Cerebellar nuclear complex (tissue), 1 donor: ENCODE data around the gene WDR1.

Source experiments
- DNase-seq, 2 experiments: peaks; one replicate each; lab custom pipeline; 2025; lab: John Stamatoyannopoulos, UW

Gene WDR1

GRCh38 chr4:10069075-10069642 is 47.4 kb downstream of the WDR1 start:
- DNase-seq: no peak

- DNase-seq: no peak
Observed at GRCh38 chr4:10066670-10067651, 49.6 kb downstream of the WDR1 start.

DNA sequence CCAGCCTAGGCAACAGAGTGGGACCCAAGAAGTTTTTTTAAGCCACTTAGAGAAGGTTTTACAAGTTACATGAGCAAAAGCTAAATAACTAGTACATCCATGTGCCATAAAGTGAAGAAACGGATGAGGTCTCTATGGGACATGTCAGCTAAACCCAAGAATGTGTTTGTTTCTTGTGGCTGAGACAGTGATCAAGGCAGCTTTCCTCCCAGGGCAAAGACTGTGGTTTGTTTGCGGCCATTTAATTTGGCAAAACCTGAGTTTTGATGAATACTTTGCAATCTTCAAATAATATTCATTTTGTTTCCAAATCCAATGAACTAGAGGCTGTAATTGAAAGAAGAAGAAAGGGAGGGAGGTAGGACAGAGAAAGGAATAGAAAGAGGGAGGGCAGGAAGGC is 50.4 kb downstream of the WDR1 start:
- no peak for DNase-seq

DNA sequence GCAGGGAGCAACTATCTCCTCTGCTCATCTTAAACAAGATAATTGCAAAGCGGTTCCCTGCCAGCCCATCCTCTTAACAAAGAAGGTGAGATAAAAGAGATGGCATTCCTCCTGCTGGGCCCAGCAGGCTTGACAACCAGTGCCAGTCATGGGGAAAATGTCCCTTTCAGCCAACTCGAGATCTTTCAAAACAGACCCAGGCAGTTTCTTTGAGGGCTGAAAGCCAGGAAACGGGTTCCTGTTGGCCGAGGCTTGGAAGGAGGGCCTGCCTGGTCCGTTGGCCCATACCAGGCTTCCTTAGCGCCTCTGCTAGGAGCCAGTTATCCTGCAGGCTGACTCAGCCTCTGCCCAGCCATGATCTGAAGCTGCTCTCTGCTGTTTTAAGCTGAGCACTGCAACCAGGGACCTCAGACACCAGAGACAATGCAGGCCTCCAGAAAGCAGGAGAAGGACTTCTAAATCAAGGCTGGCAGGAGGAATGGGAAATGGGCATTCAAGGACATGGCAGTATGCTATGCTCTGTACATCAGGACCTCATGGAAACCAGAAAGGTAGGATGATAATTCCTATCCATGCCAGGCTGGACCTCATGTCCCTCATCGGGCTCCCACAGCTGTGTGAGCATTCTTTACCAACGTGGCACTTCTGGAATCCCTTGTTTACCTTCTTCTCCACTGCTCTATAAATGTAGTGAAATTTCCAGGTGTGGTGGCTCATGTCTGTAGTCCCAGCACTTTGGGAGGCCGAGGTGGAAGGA is 52.9 kb downstream of the WDR1 start:
- DNase-seq: peak in 1 of 2 experiments; percentile 9

DNA sequence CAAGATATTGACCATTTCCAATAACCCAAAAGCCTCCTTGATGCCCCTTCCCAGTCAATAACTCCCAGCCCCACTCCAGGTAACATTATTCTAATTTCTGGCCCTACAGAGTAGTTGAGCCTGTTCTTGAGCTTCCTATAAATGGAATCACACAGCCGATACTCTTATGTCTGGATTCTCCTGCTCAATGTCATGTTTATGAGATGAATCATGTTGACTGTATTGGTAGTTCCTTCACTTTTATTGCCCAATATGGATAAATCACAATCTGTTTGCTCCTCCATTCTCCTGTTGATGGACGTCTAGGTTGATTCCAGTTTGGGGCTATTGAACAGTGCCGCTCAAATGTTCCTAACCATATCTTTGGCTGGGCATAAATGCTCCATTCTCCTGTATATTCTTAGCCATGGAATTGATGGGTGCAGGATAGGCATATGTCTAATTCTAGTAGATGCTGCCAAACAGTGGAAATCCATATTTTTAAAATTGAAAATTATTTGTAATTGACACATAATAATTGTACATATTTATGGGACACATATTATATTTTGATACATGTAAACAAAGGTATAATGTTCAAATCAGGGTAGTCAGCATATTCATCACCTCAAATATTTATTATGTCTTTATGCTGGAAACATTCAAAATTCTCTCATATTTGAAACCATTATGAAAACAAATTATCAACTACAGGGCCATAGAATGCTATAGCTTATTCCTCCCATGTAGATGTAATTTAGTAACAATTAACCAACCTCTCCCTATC is 54.8 kb downstream of the WDR1 start:
- DNase-seq: no peak

- DNase-seq: no peak
Observed at GRCh38 chr4:10058371-10058770, 58.2 kb downstream of the WDR1 start.

- DNase-seq: no peak
Observed at GRCh38 chr4:10057023-10057395, 59.6 kb downstream of the WDR1 start.

GRCh38 chr4:10056334-10057022 is 60.1 kb downstream of the WDR1 start:
- DNase-seq: no peak

DNA sequence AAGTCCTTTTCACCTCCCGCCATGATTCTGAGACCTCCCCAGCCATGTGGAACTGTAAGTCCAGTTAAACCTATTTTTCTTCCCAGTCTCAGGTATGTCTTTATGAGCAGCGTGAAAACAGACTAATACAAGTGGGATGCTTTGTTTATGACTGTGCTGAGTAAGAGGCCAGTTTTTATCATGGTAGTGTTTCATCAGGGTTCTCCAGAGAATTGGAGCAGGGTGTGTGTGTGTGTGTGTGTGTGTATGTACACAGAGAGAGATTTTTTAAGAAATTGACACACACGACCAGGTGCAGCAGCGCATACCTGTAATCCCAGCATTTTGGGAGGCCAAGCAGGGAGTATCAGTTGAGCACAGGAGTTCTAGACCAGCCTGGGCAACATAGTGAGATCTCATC is 60.7 kb downstream of the WDR1 start:
- DNase-seq: no peak

DNA sequence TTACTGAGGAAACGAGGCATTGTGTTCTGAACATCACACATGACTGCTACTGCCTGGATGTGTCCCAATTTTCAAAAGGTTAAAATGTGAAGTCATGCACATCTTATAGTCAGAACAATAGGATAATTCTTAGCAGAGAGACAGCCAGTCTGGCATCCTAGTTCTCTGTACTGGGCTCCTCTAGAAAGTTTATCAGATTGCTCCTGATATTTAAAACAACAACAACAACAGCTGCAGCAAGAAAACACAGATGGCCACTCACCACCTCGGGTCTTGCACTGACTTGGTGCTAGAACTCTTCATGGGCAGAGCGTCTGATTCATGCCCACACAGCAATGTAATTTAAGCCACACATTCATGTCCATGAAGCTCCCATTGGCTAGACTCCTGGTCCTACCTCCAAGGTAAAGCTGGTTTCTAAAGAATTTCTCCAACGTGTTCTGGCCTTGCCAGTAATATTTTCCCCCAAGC is 62.0 kb downstream of the WDR1 start:
- no peak for DNase-seq

DNA sequence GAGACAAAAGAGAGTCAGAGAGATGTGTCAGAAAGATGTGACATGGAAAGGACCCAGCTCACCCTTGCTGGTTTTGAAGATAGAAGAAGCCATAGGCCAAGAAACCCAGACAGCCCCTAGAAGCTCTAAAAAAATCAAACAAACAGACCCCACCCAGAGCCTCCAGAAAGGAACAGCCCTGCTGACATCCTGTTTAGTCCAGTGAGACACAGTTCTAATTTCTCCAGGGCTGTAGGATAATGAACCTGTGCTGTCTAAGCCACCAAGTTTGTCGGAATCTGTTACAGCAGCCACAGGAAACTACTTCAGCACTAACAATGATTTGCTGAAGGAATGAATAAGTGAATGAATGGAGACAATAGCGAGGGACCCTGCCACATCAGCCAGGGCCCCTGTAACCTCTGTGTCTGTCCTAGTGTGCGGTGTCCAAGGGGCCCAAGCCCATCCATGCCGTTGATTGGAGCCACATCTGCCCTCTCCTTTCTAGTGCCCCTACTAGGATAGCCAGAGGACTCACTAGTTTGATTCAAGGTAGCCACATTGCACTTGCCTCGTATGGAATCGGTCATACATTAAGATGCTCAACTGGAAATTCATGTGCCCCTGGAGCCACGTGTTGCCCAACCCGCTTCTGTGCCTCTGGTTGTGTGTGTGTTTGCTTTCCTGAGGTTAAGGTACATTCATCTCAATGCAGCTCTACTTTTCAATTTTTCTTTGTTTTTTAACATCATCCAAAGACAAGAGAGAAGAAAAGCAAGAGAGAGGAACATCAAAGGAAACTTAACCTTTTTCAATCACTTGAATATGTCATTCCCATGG is 62.8 kb downstream of the WDR1 start:
- no peak for DNase-seq

DNA sequence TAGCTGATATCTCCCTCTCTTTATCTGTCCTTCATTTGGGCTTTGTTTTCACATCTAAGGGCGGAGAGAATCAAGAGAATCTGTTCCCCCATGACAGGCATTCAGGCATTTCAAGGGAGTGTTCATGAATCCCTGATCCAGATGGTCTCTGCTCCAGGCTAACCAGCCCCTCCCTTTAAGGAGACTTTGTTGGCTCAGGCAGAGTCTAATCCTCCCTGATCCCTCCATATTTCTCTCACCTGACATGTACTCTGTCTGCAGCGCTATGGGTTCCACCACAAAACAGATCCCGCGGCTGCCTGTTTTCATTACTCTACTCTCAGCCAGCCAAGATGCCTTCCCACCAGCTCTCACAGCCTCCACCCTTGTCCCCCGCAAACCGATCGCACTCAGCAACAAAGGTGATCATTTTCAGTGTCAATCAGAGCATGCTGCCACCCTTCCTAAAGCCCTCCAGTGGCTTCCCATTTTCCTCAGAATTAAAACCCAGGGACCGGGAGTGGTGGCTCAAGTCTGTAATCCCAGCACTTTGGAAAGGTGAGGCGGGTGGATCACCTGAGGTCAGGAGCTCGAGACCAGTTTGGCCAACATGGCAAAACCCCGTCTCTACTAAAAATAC is 65.0 kb downstream of the WDR1 start:
- DNase-seq: no peak

DNA sequence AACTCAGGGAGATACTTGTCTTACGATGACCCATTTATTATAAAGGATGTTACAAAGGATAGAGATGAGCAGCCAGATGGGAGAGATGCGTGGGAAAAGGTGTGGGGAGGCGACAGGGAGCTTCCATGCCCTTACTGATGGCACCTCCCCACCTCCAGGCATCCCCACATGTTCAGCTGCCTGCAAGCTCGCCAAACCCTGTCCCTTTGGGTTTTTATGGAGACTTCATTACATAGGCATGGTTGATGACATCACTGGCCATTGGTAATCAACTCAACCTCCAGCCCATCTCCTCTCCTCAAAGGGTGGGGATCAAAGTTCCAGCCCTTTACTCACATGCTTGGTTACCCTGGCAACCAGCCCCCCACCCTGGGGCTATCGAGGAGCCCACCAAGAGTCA is 65.9 kb downstream of the WDR1 start:
- no peak for DNase-seq

DNA sequence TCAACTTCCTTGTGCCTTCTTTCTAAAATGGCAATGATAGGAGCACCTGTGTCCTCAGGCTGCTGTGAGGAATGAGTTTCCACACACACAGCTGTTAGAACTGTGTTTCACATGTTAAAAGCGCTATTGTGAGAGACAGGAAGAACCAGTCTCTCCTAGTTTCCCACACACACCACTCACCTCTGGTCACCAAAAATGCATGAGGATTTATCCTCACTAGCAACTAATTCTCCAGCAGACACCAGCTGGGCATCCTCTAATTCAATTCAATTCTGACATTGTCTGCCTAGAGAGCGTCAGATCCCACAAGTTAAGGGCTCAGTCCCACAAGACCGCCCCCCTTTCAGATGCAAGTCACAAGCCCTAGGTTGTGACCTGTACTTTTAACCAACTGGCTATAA is 66.3 kb downstream of the WDR1 start:
- no peak for DNase-seq

GRCh38 chr4:10048941-10049697 is 67.5 kb downstream of the WDR1 start:
- no peak for DNase-seq

GRCh38 chr4:10047967-10048366 is 68.6 kb downstream of the WDR1 start:
- no peak for DNase-seq

DNA sequence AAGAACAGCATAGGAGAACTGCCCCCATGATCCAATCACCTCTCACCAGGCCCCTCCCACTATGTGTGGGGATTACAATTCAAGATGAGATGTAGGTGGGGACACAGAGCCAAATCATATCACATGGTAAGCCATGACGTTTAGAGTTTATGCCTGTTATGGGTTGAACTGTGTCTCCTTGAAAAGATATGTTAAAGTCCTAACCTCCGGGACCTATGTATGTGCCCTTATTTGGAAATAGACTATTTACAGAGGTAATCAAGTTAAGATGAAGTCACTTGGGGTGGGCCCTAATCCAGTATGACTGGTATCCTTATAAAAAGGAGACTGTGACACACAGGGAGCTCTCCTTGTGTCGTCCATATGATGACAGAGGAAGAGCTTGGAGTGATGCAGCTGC is 70.1 kb downstream of the WDR1 start:
- DNase-seq: no peak

GRCh38 chr4:10045481-10045880 is 71.1 kb downstream of the WDR1 start:
- DNase-seq: no peak

DNA sequence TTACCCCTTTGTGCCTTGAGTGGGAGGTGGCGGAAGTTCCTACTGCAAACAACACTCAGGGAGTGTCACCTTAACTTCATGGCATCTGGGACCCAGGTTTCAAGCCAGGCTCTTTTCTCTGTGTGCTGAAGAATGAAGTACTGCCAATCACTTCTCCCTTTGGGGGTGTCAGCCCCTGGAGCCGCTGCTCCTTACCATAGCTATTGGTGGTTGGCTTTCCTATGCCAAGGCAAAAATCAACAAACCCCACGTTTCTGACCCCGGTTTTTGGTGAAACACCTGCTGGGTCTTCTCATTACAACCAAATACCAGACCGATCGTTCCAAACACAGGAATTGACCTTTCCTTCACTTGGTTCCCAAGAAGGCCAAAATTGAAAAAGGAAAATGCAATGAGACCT is 75.6 kb downstream of the WDR1 start:
- no peak for DNase-seq
